RWPE2 (cell line): ENCODE measurements around the gene EFS.
"Not testable (repeated sequence)": the region's sequence is repeated elsewhere in the genome, so short reads cannot be mapped to it uniquely, and the experiment has no call there.

Experiments used
- ATAC-seq: fragments of 200-7000 bp; cut with Tn5 transposase; 3 replicates; pipeline ENCODE4 v1.9.1; 2021; ENCODE audit warnings: low read depth
- DNase-seq: peaks from one replicate; pipeline ENCODE4 v3.0.0-alpha.2; 2020; ENCODE audit warnings: low spot score
- H3K27ac ChIP-seq: fragments of 450-650 bp; 2 replicates; pipeline ENCODE4 v1.5.1; 2017; ENCODE audit warnings: mild to moderate bottlenecking; ENCODE audit not compliant: poor library complexity, severe bottlenecking
- H3K27me3 ChIP-seq: fragments of 250-450 bp; sonication (Bioruptor Pico); 2 replicates; pipeline ENCODE4 v1.5.1; 2021; ENCODE audit warnings: mild to moderate bottlenecking, moderate library complexity; ENCODE audit not compliant: insufficient read depth, poor library complexity, severe bottlenecking
- H3K36me3 ChIP-seq: fragments of 250-450 bp; sonication (Bioruptor Pico); 2 replicates; pipeline ENCODE4 v1.5.1; 2020; ENCODE audit warnings: low read depth, mild to moderate bottlenecking, moderate library complexity
- H3K4me1 ChIP-seq: fragments of 250-450 bp; sonication (Bioruptor Pico); 2 replicates; pipeline ENCODE4 v1.5.1; 2021; ENCODE audit warnings: mild to moderate bottlenecking, moderate library complexity; ENCODE audit not compliant: insufficient read depth, poor library complexity, severe bottlenecking
- H3K4me3 ChIP-seq: fragments of 250-450 bp; sonication (Bioruptor Pico); 2 replicates; pipeline ENCODE4 v1.5.1; 2021; ENCODE audit warnings: mild to moderate bottlenecking, moderate library complexity; ENCODE audit not compliant: severe bottlenecking
- H3K9me3 ChIP-seq: fragments of 250-450 bp; sonication (Bioruptor Pico); 2 replicates; pipeline ENCODE4 v1.5.1; 2021; ENCODE audit warnings: mild to moderate bottlenecking, moderate library complexity; ENCODE audit not compliant: severe bottlenecking
- CTCF ChIP-seq: fragments of 450-650 bp; IDR thresholded peaks from one replicate; pipeline ENCODE4 v1.5.1; 2017; ENCODE audit warnings: mild to moderate bottlenecking, moderate library complexity; ENCODE audit not compliant: poor library complexity, severe bottlenecking

The EFS gene

GRCh38 chr14:23392613-23393012, 27.6 kb upstream of the EFS start:
- ATAC-seq (no peak), DNase-seq (no peak)
- no peaks in the 10 kb centered on the region for H3K9me3 ChIP-seq
- no peak for TF ChIP-seq CTCF
- H3K27ac ChIP-seq = no peak overlapping the region
- H3K27me3 ChIP-seq = peaks cover 3% of the 10 kb centered on the region
- no peak overlapping the region for H3K4me3 ChIP-seq
- H3K4me1 ChIP-seq = no peaks in the 10 kb centered on the region
- H3K36me3 ChIP-seq = no peaks in the 10 kb centered on the region

DNA sequence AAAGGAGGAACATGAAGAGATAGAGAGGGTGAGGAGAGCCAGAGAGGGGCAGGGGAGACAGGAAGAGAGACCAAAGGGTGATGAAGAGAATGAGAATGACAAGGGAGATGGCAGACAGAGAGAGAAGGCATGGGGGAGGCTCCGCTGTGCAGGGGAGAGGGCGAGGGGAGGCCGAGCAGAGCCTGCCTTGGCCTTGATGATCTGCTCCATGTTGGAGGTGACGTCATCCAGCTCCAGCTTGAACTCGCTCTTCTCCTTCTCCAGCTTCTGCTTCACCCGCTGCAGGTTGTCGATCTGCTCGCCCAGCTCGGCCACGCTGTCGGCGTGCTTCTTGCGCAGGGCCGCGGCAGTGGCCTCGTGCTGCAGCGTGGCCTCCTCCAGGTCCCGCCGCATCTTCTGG, 24.9 kb upstream of the EFS start:
- not testable (repeated sequence) for H3K36me3 ChIP-seq, H3K4me1 ChIP-seq, H3K27ac ChIP-seq, ATAC-seq, H3K4me3 ChIP-seq, H3K9me3 ChIP-seq, DNase-seq, H3K27me3 ChIP-seq

DNA sequence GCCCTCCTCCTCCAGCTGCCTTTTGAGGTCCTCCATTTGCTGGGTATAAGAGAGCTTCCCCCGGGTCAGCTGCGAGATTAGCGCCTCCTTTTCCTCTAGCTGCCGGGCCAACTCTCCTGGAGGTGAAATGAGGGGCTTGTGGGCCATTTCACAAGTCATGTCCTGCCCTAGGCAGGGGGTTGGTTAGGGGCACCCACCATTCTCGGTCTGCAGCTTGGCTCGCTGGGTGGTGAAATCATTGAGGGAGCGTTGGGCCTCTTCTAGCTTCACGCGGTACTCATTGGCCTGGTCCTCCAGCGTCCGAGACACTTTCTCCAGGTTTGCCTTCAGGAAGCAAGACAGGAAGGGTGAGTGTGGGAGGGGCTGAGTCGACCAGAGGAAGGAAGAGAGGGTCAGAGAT, 24.4 kb upstream of the EFS start:
- Histone ChIP-seq H3K9me3 (no peaks in the 10 kb centered on the region), H3K27me3 (peaks cover 3% of the 10 kb centered on the region), H3K4me1 (no peaks in the 10 kb centered on the region), H3K36me3 (no peaks in the 10 kb centered on the region), H3K4me3 (no peak overlapping the region), H3K27ac (no peak overlapping the region)
- DNase-seq (no peak), ATAC-seq (no peak)
- TF ChIP-seq CTCF = no peak

DNA sequence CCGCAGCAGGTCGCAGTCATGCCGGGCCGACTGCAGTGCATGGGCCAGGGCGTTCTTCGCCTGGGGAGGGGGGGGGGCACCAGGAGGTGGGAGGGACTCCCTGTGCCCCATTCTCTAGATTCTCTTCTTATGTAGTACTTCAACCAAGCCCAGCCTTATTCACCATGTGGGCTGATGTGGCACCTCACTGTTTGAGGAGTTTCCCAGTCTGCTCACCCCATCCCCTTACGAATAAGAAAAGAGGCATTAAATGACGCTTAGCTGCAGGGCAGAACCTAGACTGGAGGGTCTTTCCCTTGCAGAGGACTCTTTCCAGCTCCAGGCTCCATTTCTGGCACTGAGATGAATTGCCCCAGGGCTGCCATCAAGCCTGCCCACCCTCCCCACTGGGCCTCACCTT, 24.0 kb upstream of the EFS start:
- H3K27me3 ChIP-seq = no peaks in the 10 kb centered on the region
- H3K27ac ChIP-seq = no peak overlapping the region
- H3K4me3 ChIP-seq = no peak overlapping the region
- H3K4me1 ChIP-seq = no peaks in the 10 kb centered on the region
- no peaks in the 10 kb centered on the region for H3K9me3 ChIP-seq
- DNase-seq (no peak), ATAC-seq (no peak)
- H3K36me3 ChIP-seq = no peaks in the 10 kb centered on the region
- TF ChIP-seq CTCF = no peak

GRCh38 chr14:23387916-23388882, 23.2 kb upstream of the EFS start:
- H3K4me3 ChIP-seq = no peak overlapping the region
- no peak overlapping the region for H3K27ac ChIP-seq
- no peak for TF ChIP-seq CTCF
- no peak for DNase-seq
- H3K9me3 ChIP-seq = no peaks in the 10 kb centered on the region
- no peak for ATAC-seq
- H3K36me3 ChIP-seq = no peaks in the 10 kb centered on the region
- H3K4me1 ChIP-seq = no peaks in the 10 kb centered on the region
- no peaks in the 10 kb centered on the region for H3K27me3 ChIP-seq
